CD14-positive monocyte (primary cell): ENCODE data around the gene CCDC154. TPM values are rescaled to one million over a fixed set of nuclear protein-coding genes. Genes with fewer than 3 reads are reported as not detected.
A peak's percentile ranks its signal among the peaks of the same experiment; 100 is the strongest.

Experiments
- DNase-seq, 3 donors: peaks; one replicate each; pipeline ENCODE4 v3.0.0-alpha.2; 2011 to 2022
- H2AFZ ChIP-seq: 2 replicates; pipeline ENCODE4 v1.6.0; 2012; ENCODE audit warnings: mild to moderate bottlenecking, low read depth, low read length, inconsistent platforms; ENCODE audit not compliant: insufficient read depth, poor library complexity, severe bottlenecking
- H3K27ac ChIP-seq, 2 donors: 1 replicate in 1 of 2; 2 replicates in 1 of 2; pipeline ENCODE4 v1.5.1; 2012 to 2013; ENCODE audit warnings: low read length in 2 of 2, control low read depth in 1 of 2, inconsistent platforms in 1 of 2, low read depth in 1 of 2, mild to moderate bottlenecking in 1 of 2
- H3K27me3 ChIP-seq, 2 donors: one replicate each; pipeline versions ENCODE4 v1.6.0 to v1.6.1; 2011 to 2013; ENCODE audit warnings: low read length in 2 of 2; ENCODE audit not compliant: control insufficient read depth in 2 of 2, insufficient read depth in 2 of 2
- H3K36me3 ChIP-seq, 2 donors: replicated peaks in 1 of 2; 1 replicate in 1 of 2; 2 replicates in 1 of 2; pipeline versions ENCODE4 v1.5.1 to v1.6.1; 2012 to 2013; ENCODE audit warnings: low read length in 2 of 2, control low read depth in 1 of 2, inconsistent platforms in 1 of 2, mild to moderate bottlenecking in 1 of 2; ENCODE audit not compliant: insufficient read depth in 2 of 2, control insufficient read depth in 1 of 2
- H3K4me1 ChIP-seq, 2 donors: 1 replicate in 1 of 2; 2 replicates in 1 of 2; pipeline versions ENCODE4 v1.5.1 to v1.6.1; 2012 to 2013; ENCODE audit warnings: low read length in 2 of 2, control low read depth in 1 of 2, inconsistent platforms in 1 of 2, mild to moderate bottlenecking in 1 of 2, moderate library complexity in 1 of 2; ENCODE audit not compliant: insufficient read depth in 2 of 2, control insufficient read depth in 1 of 2
- H3K4me2 ChIP-seq: replicated peaks from 2 replicates; pipeline ENCODE3; 2012; ENCODE audit warnings: low read length, moderate library complexity, mild to moderate bottlenecking; ENCODE audit not compliant: poor library complexity, severe bottlenecking; ENCODE audit errors: extremely low read depth
- H3K4me3 ChIP-seq, 3 experiments: fragments of 200-600 bp in 1 of 3; sonication (generic) in 1 of 3; replicated peaks in 1 of 3; 1 replicate in 2 of 3; 2 replicates in 1 of 3; pipeline ENCODE4 v1.5.1; 2011 to 2013; ENCODE audit warnings: low read length in 3 of 3, mild to moderate bottlenecking in 3 of 3, control low read depth in 2 of 3, low read depth in 2 of 3, inconsistent platforms in 1 of 3, moderate library complexity in 1 of 3
- H3K79me2 ChIP-seq: 2 replicates; pipeline ENCODE4 v1.6.0; 2012; ENCODE audit warnings: mild to moderate bottlenecking, control low read depth, inconsistent platforms, low read length, moderate library complexity; ENCODE audit not compliant: insufficient read depth
- H3K9ac ChIP-seq: 2 replicates; pipeline ENCODE4 v1.6.0; 2017; ENCODE audit warnings: low read length, mild to moderate bottlenecking; ENCODE audit not compliant: insufficient read depth, poor library complexity, severe bottlenecking
- H3K9me3 ChIP-seq, 2 donors: replicated peaks in 1 of 2; 1 replicate in 1 of 2; 2 replicates in 1 of 2; pipeline versions ENCODE4 v1.5.1 to v1.6.1; 2012 to 2013; ENCODE audit warnings: low read length in 2 of 2, control low read depth in 1 of 2; ENCODE audit not compliant: control insufficient read depth in 1 of 2, insufficient read depth in 1 of 2
- H4K20me1 ChIP-seq: 2 replicates; pipeline ENCODE4 v1.6.0; 2012; ENCODE audit warnings: mild to moderate bottlenecking, low read length, control low read depth, moderate library complexity; ENCODE audit not compliant: insufficient read depth
- H3K27ac Mint-ChIP-seq, 7 donors: one replicate each; pipeline ENCODE4 v1.8.0; 2020; ENCODE audit warnings: mild to moderate bottlenecking in 7 of 7, mixed read lengths in 7 of 7, moderate library complexity in 6 of 7, inconsistent platforms in 2 of 7
- H3K27me3 Mint-ChIP-seq, 3 donors: one replicate each; pipeline ENCODE4 v1.8.0; 2021 to 2022; ENCODE audit warnings: low read depth in 3 of 3, mild to moderate bottlenecking in 3 of 3, mixed read lengths in 3 of 3, moderate library complexity in 3 of 3, inconsistent platforms in 1 of 3
- H3K36me3 Mint-ChIP-seq, 2 donors: one replicate each; pipeline ENCODE4 v1.8.0; 2020; ENCODE audit warnings: mixed read lengths in 2 of 2, inconsistent platforms in 1 of 2, mild to moderate bottlenecking in 1 of 2
- H3K4me1 Mint-ChIP-seq: one replicate; pipeline ENCODE4 v1.8.0; 2020; ENCODE audit warnings: mild to moderate bottlenecking, mixed read lengths
- H3K4me3 Mint-ChIP-seq, 2 donors: one replicate each; pipeline ENCODE4 v1.8.0; 2020; ENCODE audit warnings: mild to moderate bottlenecking in 2 of 2, mixed read lengths in 2 of 2, moderate library complexity in 1 of 2
- H3K9me3 Mint-ChIP-seq, 7 donors: one replicate each; pipeline ENCODE4 v1.8.0; 2020 to 2022; ENCODE audit warnings: mixed read lengths in 7 of 7, mild to moderate bottlenecking in 6 of 7, moderate library complexity in 6 of 7, inconsistent platforms in 2 of 7
- CTCF ChIP-seq: fragments of 200-600 bp; IDR thresholded peaks from one replicate; pipeline ENCODE4 v1.8.0; 2022; ENCODE audit warnings: antibody characterized with exemption, mild to moderate bottlenecking
- WGBS: methylation state at CpG from one replicate; pipeline ENCODE4 v1.1.5; 2013; ENCODE audit warnings: missing lambda C conversion rate; ENCODE audit not compliant: insufficient coverage; 5-methylcytosine and 5-hydroxymethylcytosine counted together
- intact Hi-C, 2 donors: fragments of 100-400 bp; cut with micrococcal nuclease; formaldehyde crosslinking; loops; one replicate each; pipeline versions ENCODE4 v1.15.0 to v1.15.1; 2023
- polyA plus RNA-seq, 3 donors: library from polyadenylated mRNA; depleted of rRNA in 1 of 3; unstranded in 2 of 3; stranded (reverse) in 1 of 3; fragments of 300-500 nt in 2 of 3; fragments of >200 nt in 1 of 3; fragmentation: Illumina TruSeq in 2 of 3; gene quantifications; 1 replicate in 2 of 3; 2 replicates in 1 of 3; pipeline ENCODE4 v1.2.3, GENCODE V29; 2012 to 2021

Gene CCDC154
- polyA plus RNA-seq, 3 donors = 5.9 TPM; not detected in 2

GRCh38 chr16:1488619-1489018 lies 44.3 kb upstream of the CCDC154 start, which contains the start of gene PTX4:
Gene PTX4 (minus strand): TSS chr16:1488944. CDS start chr16:1488909, 35 bp downstream.
- H3K79me2 ChIP-seq = peaks cover 4% of the 10 kb centered on the region
- H3K27ac Mint-ChIP-seq = peak within 1 kb of the TSS; percentile 8 to 87 (median 76)
- H2AFZ ChIP-seq = peak within 1 kb of the TSS; percentile 87
- peak within 1 kb of the TSS in 1 of 3 experiments; percentile 15 for H3K4me3 ChIP-seq
- H3K27ac ChIP-seq = peak within 1 kb of the TSS; percentile 43 to 57
- H3K27me3 Mint-ChIP-seq = peaks cover 0 to 2% (median 2%) of the 10 kb centered on the region in 3 donors
- H3K4me1 Mint-ChIP-seq = peaks cover 32% of the 10 kb centered on the region
- 25% methylated on average over 17 of the region's 19 CpGs for WGBS
- no peaks in the 10 kb centered on the region for H3K27me3 ChIP-seq
- peak within 1 kb of the TSS; percentile 54 for H3K9ac ChIP-seq
- peaks cover 35 to 47% of the 10 kb centered on the region in 2 donors for H3K4me1 ChIP-seq
- H3K4me2 ChIP-seq = peak within 1 kb of the TSS; percentile 50
- TF ChIP-seq CTCF = no peak
- no peak for DNase-seq
- peaks cover 0 to 2% (median 0%) of the 10 kb centered on the region in 7 donors for H3K9me3 Mint-ChIP-seq
- no peaks in the 10 kb centered on the region for H3K9me3 ChIP-seq
- H3K36me3 Mint-ChIP-seq = no peaks in the 10 kb centered on the region
- H3K36me3 ChIP-seq = no peaks in the 10 kb centered on the region
- H4K20me1 ChIP-seq = no peaks in the 10 kb centered on the region
- intact Hi-C loops = no loop called here
- peak within 1 kb of the TSS; percentile 43 to 66 for H3K4me3 Mint-ChIP-seq

GRCh38 chr16:1488054-1488601 lies 43.8 kb upstream of the CCDC154 start:
- Histone ChIP-seq H3K4me1 (peaks cover 40 to 48% of the 10 kb centered on the region in 2 donors), H3K36me3 (no peaks in the 10 kb centered on the region), H4K20me1 (no peaks in the 10 kb centered on the region), H3K9me3 (no peaks in the 10 kb centered on the region), H3K4me2 (peak overlapping the region; percentile 50), H3K9ac (peak overlapping the region; percentile 54), H3K27me3 (no peaks in the 10 kb centered on the region), H2AFZ (peak overlapping the region; percentile 87), H3K4me3 (peak overlapping the region in 1 of 3 experiments; percentile 15), H3K79me2 (no peaks in the 10 kb centered on the region), H3K27ac (peak overlapping the region; percentile 43 to 57)
- DNase-seq = no peak
- peaks cover 37% of the 10 kb centered on the region for H3K4me1 Mint-ChIP-seq
- H3K27me3 Mint-ChIP-seq = peaks cover 0 to 2% (median 2%) of the 10 kb centered on the region in 3 donors
- 74% methylated on average over 18 of the region's 24 CpGs for WGBS
- H3K36me3 Mint-ChIP-seq = no peaks in the 10 kb centered on the region
- peak overlapping the region; percentile 43 to 66 for H3K4me3 Mint-ChIP-seq
- peak overlapping the region; percentile 8 to 87 (median 71) for H3K27ac Mint-ChIP-seq
- peaks cover 0 to 2% (median 0%) of the 10 kb centered on the region in 7 donors for H3K9me3 Mint-ChIP-seq
- intact Hi-C loops = no loop called here
- TF ChIP-seq CTCF = no peak
